Stimulated activated CD8-positive, alpha-beta memory T cell treated with anti-CD3 and anti-CD28 coated beads, Interleukin-2, amount 100 ng/mL, for 48 hours (primary cell): ENCODE results near the gene TRPM5.

Experiments used
- DNase-seq, 2 donors: peaks; one replicate each; pipeline ENCODE4 v3.0.0-alpha.2; 2020; ENCODE audit warnings: low read depth in 2 of 2

Gene TRPM5

GRCh38 chr11:2437516-2437915 lies 6.8 kb downstream of the TRPM5 start:
- DNase-seq: no peak

GRCh38 chr11:2436521-2437031 lies 7.7 kb downstream of the TRPM5 start:
- DNase-seq: no peak

- no peak for DNase-seq
Observed at GRCh38 chr11:2436013-2436520, 8.2 kb downstream of the TRPM5 start.

- DNase-seq: no peak
Observed at GRCh38 chr11:2435288-2436012, 8.9 kb downstream of the TRPM5 start.

GRCh38 chr11:2434506-2435255 lies 9.6 kb downstream of the TRPM5 start:
- no peak for DNase-seq

GRCh38 chr11:2434008-2434407 lies 10.3 kb downstream of the TRPM5 start:
- DNase-seq: no peak

- DNase-seq: no peak
Observed at GRCh38 chr11:2433106-2433925, 11.0 kb downstream of the TRPM5 start.

GRCh38 chr11:2432628-2433071 lies 11.7 kb downstream of the TRPM5 start:
- DNase-seq: no peak

GRCh38 chr11:2432171-2432621 lies 12.1 kb downstream of the TRPM5 start:
- DNase-seq: no peak

- DNase-seq: no peak
Observed at GRCh38 chr11:2431395-2431794, 12.9 kb downstream of the TRPM5 start.

- DNase-seq: peak; percentile 72 to 81
Observed at GRCh38 chr11:2428322-2428795, 16.0 kb downstream of the TRPM5 start.

GRCh38 chr11:2427721-2428321 lies 16.5 kb downstream of the TRPM5 start:
- DNase-seq: no peak

- DNase-seq: no peak
Observed at GRCh38 chr11:2426826-2427521, 17.3 kb downstream of the TRPM5 start.

- no peak for DNase-seq
Observed at GRCh38 chr11:2426221-2426620, 18.1 kb downstream of the TRPM5 start.

- DNase-seq: no peak
Observed at GRCh38 chr11:2425506-2425905, 18.8 kb downstream of the TRPM5 start.

- DNase-seq: no peak
Observed at GRCh38 chr11:2424811-2425495, 19.4 kb downstream of the TRPM5 start.

GRCh38 chr11:2423157-2424025 lies 20.9 kb downstream of the TRPM5 start:
- no peak for DNase-seq

GRCh38 chr11:2422461-2423156 lies 21.7 kb downstream of the TRPM5 start:
- no peak for DNase-seq
